Activated CD8-positive, alpha-beta memory T cell treated with anti-CD3 and anti-CD28 coated beads for 36 hours (primary cell): ENCODE results near the gene FPGS. TPM values are rescaled to one million over a fixed set of nuclear protein-coding genes. Genes with fewer than 3 reads are reported as not detected.
"Not testable (repeated sequence)": the region's sequence is repeated elsewhere in the genome, so short reads cannot be mapped to it uniquely, and the experiment has no call there.

Experiments
- CTCF ChIA-PET: fragments of 350-600 bp; sonication (Branson Sonifier 250); formaldehyde crosslinking; loops from one replicate; lab custom pipeline; 2021; ENCODE audit warnings: antibody characterized with exemption; lab: Charles Lee
- POLR2A ChIA-PET: fragments of 350-600 bp; sonication (Branson Sonifier 250); formaldehyde crosslinking; loops from one replicate; lab custom pipeline; 2021; ENCODE audit warnings: antibody characterized with exemption; lab: Charles Lee
- total RNA-seq, 2 experiments: library from RNA; stranded (reverse); gene quantifications; one replicate each; pipeline ENCODE4 v1.2.3, GENCODE V29; 2021

FPGS gene
- total RNA-seq, 2 experiments from 2014 or later: 106 to 107 TPM

DNA sequence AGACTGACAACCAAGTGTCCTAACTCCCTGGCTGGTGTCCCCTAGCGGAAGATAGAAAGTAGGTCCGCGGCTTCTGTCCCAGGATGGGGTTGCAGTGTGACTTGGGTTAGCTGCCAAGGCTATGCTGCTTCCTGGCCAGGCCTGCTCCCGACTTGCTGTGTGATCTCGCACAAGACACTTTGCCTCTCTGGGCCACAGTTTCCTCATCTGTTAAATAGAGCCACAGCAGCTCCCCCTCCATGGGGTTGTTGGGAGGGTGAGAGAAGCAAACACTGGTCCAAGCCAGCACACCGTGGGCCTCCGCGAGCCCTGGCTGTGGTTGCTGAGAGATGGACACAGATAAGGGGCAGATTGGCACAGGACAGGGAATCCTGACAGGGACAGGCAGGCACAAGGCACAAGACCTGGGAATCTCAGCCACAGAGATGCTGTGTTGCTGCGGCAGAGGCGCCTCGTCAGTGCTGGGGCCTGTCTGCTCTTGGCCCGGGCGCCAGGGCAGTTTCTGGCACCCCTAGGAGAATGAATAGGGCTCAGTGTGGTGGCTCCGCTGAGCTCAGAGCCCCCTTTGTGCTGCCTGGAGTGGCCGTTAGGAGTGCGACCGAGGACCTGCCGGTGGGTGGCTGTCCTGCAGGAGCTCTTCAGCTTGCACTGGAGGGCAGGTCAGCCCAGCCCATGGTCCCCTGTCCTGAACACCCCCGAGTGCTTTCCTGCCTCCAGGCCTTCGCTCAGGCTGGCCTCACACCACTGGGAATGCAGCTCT lies 22.4 kb upstream of the FPGS start:
- ChIA-PET CTCF (interaction anchor here (0.7 to 1.2 kb wide), 3 partner anchors 9 to 141 kb away, joined by 3 to 4 read pairs (median 3); no protein-coding TSS in a partner anchor), POLR2A (interaction anchor here (0.8 kb wide), 1 partner anchor 136 kb away, joined by 4 read pairs; the partner anchor contains the start of gene ST6GALNAC4)

DNA sequence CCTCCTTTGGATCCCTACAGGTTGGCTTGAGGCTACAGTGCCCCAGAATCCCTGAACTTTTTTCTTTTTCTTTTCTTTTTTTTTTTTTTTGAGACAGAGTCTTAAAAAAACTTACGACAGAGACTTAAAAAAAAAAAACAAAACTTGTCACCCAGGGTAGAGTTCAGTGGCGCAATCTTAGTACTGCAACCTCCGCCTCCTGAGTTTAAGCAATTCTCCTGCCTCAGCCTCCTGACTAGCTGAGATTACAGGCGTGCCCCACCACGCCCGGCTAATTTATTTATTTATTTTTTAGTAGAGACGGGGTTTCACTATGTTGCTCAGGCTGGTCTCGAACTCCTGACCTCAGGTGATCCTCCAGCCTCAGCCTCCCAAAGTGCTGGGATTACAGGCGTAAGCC lies 21.8 kb upstream of the FPGS start:
- POLR2A ChIA-PET: not testable (repeated sequence)
- CTCF ChIA-PET: interaction anchor here (1.0 kb wide), 1 partner anchor 10 kb away, joined by 3 read pairs; no protein-coding TSS in a partner anchor

DNA sequence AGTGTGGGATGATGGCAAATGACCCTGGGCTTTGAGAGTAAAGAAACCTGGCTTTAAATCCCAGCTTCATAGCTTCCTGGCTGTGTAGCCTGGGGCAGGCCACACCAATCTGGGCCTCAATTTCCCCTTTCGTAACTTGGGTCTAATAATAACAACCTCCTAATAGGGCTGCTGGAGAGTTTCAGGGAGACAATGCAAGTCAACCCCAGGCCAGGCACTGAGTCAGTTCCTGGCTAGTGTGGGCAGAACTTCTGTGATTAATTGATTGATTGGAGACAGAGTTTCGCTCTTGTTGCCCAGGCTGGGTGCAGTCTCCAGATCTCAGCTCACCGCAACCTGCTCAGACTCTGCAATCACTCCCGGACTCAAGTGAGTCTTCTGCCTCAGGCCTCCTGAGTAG lies 20.9 kb upstream of the FPGS start:
- POLR2A ChIA-PET: no interaction called here

DNA sequence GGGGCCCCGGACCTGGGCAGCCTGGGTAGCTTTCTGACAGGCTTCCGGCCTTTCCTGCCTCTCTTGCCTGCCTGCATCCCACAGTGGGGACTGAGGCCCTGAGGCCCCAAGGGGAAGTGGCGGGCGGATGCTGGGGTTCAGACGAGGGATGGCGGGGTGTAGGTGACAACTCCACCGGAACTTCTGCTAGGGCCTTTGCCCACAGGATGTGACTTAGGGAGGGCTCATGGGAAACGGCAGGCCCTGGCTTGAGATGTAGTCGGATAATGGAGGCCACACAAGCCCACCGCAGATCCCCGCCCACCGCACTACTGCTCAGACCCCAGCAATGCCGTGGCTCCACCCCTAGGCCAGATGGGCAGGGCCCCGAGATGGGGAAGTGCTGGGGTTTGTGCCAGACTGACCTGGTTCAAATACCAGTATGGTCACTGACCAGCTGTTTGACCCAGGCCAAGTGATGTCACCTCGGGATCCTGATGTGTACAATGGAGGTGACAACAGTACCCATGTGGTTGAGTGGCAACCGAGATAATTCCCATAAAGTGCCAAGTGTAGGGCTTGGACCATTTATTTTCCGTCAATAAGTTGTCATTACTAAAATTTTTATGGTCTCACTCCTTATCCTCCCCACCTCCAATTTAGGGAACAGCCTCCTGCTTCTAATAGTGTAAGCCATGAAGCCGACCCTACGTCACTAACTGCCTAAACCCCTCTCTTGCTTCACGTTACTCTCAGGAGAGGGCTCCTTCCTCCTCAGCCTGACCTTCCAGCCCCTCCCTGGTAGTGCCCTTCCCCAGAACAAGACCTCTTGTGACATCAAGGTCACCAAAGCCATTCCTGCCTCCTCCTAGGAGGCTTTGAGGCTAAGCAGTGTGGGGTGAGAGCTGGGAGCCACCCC lies 19.3 kb upstream of the FPGS start:
- POLR2A ChIA-PET: interaction anchor here (0.6 to 1.2 kb wide), 4 partner anchors 9 to 20 kb away, joined by 3 to 6 read pairs (median 3); partner anchors contain the start of gene FPGS
- CTCF ChIA-PET: interaction anchor here (0.5 to 2.5 kb wide), 13 partner anchors 12 to 300 kb away, joined by 3 to 28 read pairs (median 5); partner anchors contain the start of gene TOR2A

More for the DNA sequence above, 20.9 kb upstream of the FPGS start:
- CTCF ChIA-PET: interaction anchor here (1.6 kb wide), 1 partner anchor 11 kb away, joined by 7 read pairs; no protein-coding TSS in a partner anchor

DNA sequence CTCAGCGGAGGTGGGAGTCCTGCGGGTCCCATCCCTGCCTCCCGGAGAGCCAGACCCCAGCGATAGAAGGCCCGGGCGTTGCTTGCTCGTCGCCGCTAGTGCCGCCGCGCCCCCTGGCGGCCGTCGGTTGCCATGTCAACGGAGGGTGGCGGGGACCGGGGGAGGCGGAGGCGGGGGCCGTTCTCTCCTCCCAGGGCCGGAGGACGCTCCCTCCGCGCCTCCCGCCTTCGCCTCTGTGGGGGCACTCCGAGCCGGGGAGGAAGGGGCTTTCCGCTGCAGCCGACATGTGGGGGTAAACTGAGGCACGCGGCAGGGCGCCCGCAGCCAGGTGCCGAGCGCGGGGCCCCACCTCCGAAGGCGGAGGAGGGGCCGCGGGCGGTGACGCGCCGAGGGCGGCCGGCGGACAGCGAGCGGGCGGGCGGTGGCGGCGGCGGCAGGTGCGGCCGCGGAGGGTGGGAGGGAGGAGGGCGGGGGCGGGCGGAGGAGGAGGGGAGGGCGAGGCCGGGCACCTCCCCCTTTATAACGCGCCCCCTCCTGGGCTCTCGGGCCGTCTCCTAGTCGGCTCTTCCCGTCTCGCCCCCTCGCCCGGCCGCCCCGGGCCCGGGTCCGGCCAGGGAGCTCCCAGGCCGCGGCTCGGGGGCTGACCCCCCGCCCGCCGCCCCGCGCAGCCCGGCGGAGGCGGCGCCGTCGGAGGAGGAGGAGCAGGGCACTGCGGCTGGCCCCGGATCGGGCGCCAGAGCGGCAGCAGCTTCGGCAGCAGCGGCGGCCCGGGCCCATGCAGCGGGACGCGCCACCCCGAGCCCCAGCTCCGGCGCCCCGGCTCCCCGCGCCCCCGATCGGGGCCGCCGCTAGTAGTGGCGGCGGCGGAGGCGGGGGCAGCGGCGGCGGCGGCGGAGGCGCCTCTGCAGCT lies 17.4 kb upstream of the FPGS start:
- ChIA-PET POLR2A (interaction anchor here (0.6 to 2.2 kb wide), 9 partner anchors 9 to 361 kb away, joined by 3 to 10 read pairs (median 4); partner anchors contain the start of genes PTRH1, TOR2A and ZNF79), CTCF (interaction anchor here (0.6 to 2.5 kb wide), 21 partner anchors 9 to 889 kb away, joined by 3 to 28 read pairs (median 5); partner anchors contain the start of genes TOR2A and TTC16)

DNA sequence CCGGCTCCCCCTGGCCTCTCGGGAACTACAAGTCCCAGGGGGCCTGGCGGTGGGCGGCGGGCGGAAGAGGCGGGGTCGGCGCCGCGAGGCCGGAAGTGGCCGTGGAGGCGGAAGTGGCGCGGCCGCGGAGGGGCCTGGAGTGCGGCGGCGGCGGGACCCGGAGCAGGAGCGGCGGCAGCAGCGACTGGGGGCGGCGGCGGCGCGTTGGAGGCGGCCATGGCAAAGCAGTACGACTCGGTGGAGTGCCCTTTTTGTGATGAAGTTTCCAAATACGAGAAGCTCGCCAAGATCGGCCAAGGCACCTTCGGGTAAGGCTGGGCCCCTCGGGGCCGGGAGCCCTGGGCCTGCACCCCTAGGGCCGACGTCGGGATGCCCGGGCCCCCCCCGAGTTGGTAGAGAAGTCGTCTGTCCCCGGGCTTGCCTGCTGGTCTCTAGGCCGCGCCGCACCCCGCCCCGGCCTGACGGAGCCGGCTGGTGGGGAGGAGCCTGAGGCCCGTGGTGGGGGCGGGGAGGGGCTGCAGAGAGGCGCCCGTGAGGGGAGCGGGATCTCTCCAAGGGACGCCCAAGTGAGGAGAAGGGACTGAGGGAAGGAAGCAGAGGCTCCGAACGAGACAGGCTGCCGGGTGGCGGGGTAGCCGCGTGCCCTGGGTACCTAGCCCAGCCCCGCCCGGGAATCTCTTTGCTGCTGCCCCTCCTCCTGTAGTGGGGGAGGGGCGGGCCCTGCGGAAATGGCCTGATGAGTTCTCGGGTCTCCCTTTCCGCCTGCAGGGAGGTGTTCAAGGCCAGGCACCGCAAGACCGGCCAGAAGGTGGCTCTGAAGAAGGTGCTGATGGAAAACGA lies 16.5 kb upstream of the FPGS start, which contains the start of gene CDK9:
CDK9 (plus strand) TSS at position 102 of the 840 bp plus-strand sequence; CDS start at position 217, 115 bp downstream.
- ChIA-PET POLR2A (interaction anchor here (0.6 to 2.2 kb wide), 7 partner anchors 10 to 118 kb away, joined by 3 to 10 read pairs (median 4); partner anchors contain the start of gene PTRH1), CTCF (interaction anchor here (0.6 to 2.6 kb wide), 13 partner anchors 8 to 151 kb away, joined by 3 to 28 read pairs (median 7); partner anchors contain the start of genes TOR2A and TTC16)

DNA sequence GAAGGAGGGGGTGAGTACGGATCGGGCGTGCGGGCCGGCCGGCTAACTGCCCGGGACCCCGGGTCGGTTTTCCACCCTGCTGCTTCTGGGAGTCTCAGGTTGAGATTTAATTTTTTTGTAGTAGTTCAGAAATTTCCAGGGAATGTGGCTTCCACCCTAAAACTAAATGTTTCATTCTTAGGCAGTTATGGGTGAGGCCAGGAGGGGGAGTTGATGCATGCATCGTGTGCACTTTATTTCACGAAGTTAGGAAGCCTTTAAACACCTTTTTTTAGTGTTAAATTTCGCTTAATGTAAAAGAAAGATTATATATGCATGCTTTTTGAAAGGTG lies 15.9 kb upstream of the FPGS start:
- POLR2A ChIA-PET: no interaction called here
- CTCF ChIA-PET: interaction anchor here (1.0 to 2.6 kb wide), 5 partner anchors 14 to 135 kb away, joined by 4 to 13 read pairs (median 8); partner anchors contain the start of gene TOR2A

DNA sequence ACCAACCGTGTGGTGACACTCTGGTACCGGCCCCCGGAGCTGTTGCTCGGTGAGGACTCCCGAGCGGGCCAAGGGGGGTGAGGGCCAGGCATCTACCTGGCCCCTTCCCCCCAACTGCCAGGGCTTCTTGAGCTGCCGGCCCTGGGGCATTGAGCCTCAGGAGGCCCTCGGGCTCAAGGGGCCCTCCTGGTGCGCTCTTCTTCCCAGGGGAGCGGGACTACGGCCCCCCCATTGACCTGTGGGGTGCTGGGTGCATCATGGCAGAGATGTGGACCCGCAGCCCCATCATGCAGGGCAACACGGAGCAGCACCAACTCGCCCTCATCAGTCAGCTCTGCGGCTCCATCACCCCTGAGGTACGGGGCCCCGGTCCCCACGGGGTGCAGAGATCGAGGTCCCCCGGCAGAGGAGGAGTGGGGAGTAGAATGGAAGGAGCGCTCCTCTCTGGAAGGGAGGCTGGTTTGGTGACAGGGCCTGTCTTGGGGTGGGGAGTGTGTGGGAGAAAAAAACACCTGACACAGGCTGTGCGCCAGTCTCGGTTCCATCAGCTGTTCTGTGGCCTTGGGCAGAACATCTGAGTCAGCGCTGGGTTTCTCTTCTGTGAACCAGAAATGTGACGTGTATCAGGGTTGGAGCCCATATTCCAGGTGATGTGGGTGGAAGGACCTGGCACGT lies 14.2 kb upstream of the FPGS start:
- ChIA-PET CTCF (interaction anchor here (1.0 to 2.6 kb wide), 6 partner anchors 13 to 133 kb away, joined by 3 to 13 read pairs (median 6); partner anchors contain the start of gene TOR2A), POLR2A (interaction anchor here (0.6 to 3.5 kb wide), 3 partner anchors 13 to 341 kb away, joined by 3 to 22 read pairs (median 3); no protein-coding TSS in a partner anchor)

DNA sequence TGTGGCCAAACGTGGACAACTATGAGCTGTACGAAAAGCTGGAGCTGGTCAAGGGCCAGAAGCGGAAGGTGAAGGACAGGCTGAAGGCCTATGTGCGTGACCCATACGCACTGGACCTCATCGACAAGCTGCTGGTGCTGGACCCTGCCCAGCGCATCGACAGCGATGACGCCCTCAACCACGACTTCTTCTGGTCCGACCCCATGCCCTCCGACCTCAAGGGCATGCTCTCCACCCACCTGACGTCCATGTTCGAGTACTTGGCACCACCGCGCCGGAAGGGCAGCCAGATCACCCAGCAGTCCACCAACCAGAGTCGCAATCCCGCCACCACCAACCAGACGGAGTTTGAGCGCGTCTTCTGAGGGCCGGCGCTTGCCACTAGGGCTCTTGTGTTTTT lies 13.5 kb upstream of the FPGS start:
- POLR2A ChIA-PET: interaction anchor here (0.5 to 3.5 kb wide), 2 partner anchors 12 to 54 kb away, joined by 3 to 22 read pairs; partner anchors contain the start of gene TOR2A

DNA sequence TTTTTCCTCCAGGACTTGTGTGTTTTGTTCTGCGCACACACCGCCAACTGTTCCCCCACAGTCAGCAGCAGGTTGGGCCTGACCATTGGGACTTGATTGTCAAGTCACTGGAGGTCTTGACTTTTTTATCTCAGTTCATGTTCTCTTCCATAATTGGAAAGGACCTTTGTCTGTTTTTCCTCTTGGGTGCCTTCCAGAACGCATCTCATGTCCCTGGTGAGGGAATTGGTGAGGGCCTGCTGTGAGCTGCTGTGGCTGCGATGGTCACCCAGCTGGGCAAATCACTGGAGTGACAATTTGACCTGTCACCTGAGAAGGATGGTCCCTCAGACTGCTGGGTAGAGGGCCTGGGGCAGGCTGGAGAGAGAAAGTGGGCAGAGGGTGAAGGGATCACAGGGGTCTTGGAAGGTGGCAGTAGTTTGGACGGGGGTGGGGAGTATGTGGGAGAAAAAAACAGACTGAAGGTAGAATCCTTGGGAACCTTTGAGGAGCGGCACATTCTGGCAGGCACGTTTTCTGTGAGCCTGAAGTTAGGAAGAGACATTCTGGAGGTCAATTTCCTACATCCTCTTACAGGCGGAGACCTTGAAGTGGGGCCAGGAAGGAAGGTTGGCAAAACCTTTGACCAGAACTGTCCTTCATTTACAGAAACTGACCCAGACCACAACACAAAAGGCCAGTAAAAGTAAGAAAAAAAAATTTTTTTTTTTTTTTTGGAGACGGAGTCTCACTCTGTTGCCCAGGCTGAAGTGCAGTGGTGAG lies 12.4 kb upstream of the FPGS start:
- ChIA-PET CTCF (interaction anchor here (2.3 kb wide), 1 partner anchor 79 kb away, joined by 6 read pairs; no protein-coding TSS in a partner anchor), POLR2A (interaction anchor here (3.5 kb wide), 1 partner anchor 11 kb away, joined by 22 read pairs; no protein-coding TSS in a partner anchor)

More for the DNA sequence above, 13.5 kb upstream of the FPGS start:
- CTCF ChIA-PET: interaction anchor here (1.3 to 2.6 kb wide), 4 partner anchors 12 to 126 kb away, joined by 3 to 13 read pairs (median 6); partner anchors contain the start of gene TOR2A

DNA sequence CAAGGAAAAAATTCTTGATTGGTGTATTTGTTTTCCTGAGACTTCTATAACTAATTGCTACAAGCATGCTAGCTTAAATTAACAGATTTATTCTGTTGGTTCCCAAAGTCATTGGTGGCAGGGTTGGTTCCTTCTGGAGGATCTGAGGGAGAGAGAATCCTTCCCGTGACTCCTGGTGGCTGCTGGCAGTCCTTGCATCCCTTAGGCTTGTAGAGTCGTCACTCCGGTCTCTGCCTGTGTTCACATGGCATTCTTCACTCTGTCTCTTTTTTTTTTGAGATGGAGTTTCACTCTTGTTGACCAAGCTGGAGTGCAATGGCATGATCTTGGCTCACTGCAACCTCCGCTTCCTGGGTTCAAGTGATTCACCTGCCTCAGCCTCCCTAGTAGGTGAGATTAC lies 11.6 kb upstream of the FPGS start:
- ChIA-PET CTCF (interaction anchor here (0.6 to 2.3 kb wide), 3 partner anchors 33 to 787 kb away, joined by 3 to 6 read pairs (median 4); no protein-coding TSS in a partner anchor), POLR2A (no interaction called here)

DNA sequence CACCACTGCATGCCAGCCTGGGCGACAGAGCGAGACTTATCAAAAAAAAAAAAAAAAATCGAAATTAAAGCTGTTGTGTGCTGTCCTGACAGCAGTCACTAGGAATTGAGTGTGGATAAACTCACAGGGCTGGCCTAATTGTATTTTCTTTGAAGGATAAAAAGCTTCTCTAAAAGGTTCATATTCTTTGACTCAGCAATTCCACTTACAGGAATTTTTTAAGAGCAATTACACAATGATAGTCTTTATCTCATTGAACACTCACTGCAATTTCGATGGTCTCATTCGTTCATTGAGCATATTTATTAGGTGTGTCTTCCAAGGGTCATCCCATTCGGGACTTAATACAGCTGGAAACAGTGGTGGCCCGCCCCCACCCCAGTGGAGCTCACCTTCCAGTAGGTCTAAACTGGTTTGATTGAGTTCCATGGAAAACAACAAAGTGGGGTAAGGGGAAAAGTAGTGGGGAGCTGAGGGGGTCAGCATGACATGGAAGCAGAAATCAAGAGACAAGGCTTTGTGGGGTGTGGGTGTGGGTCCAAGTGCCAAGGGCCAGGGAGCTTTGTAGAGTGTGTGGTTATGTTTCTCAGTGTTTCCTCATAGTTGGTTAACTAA lies 10.2 kb upstream of the FPGS start:
- CTCF ChIA-PET: interaction anchor here (0.7 to 1.1 kb wide), 2 partner anchors 29 to 78 kb away, joined by 3 read pairs; no protein-coding TSS in a partner anchor

DNA sequence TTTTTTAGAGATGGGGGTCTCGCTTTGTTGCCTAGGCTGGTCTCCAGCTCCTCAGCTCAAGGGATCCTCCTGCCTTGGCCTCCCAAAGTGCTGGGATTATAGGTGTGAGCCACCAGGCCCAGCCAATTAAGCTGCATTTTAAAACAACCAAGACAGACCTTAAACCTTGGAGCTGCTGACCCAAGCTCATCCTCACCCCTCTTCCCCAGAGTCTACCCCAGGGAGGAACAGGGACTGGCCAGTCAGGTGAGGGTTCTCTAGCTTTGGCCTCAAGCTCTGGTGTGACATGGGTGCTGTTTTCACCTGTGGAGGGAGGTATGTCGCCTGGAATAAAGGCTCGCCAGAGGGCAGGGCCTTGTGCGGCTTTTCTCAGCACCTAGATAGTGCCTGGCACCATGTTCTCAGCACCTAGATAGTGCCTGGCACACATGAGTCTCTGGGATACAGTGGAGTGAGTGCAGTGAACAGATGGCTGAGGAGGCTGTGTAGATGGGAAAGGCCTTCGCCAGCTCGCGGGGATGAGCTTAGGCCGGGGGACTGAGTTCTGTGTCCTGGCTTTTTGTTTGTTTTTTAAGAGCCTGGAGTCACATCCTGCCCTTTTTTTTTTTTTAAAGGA lies 9.5 kb upstream of the FPGS start:
- POLR2A ChIA-PET: interaction anchor here (0.5 to 1.2 kb wide), 5 partner anchors 9 to 70 kb away, joined by 3 to 4 read pairs (median 3); partner anchors contain the start of gene FPGS
- CTCF ChIA-PET: interaction anchor here (1.1 kb wide), 1 partner anchor 77 kb away, joined by 3 read pairs; no protein-coding TSS in a partner anchor

More for the DNA sequence above, 10.2 kb upstream of the FPGS start:
- POLR2A ChIA-PET: interaction anchor here (0.5 to 1.2 kb wide), 4 partner anchors 10 to 31 kb away, joined by 3 to 6 read pairs (median 4); no protein-coding TSS in a partner anchor
